ENCODE data around the gene TSTD1.
"Not testable (repeated sequence)": the region's sequence is repeated elsewhere in the genome, so short reads cannot be mapped to it uniquely, and the experiment has no call there.

The TSTD1 gene

DNA sequence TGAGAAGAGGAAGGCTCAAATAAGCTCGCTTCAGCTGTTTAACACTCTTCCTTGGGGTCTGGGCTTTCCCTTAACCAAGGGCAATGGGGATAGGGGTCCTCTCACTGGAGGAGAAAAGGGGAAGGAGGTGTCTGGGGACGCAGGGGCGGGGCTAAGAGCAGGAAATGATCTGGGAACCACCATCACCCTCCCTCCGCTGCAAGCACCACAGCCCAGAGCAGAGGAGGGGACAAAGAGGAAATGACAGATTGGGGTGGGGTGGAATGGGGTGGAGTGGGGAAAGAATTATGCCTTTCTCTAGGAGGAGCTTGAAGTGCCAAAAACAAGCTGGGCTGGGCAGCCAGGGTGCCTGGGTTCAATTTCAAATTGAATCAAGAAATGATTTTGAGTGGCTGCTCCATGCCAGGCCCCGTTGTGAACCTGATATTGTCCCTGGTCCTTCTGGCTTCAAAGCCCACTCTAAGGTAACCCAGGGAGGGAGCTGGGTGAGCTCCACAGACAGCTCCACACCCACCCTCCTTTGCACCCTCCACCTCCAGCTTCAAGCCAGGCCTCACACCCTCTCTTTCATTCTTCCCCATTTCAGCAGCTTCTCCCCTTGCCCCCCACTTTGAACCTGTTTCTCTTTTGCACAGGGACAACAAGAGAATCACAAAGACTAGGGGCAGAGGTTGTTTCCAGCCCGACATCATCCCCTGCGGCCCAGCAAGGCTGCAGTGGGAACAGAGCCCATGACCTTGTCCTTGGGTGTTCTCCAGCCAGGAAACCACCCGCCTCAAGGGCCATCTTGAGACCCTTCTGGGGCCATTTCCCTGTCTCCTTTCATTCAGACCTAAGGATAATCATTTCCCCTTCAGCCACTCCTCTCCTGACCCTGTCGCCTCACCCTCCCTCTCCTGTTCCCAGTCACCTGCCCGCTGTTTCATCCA lies 29.8 kb upstream of the TSTD1 start:
- H3K27me3 ChIP-seq (ENCODE audit: low read depth, low read length) = no peaks in the 10 kb centered on the region
- peak overlapping the region; percentile 99 for H3K9ac ChIP-seq (ENCODE audit: low read length)
- TF ChIP-seq EZH2phosphoT487 (IDR thresholded peaks at IDR 0.05; ENCODE audit: low read depth) = no peak
- TF ChIP-seq, protein P1, sequence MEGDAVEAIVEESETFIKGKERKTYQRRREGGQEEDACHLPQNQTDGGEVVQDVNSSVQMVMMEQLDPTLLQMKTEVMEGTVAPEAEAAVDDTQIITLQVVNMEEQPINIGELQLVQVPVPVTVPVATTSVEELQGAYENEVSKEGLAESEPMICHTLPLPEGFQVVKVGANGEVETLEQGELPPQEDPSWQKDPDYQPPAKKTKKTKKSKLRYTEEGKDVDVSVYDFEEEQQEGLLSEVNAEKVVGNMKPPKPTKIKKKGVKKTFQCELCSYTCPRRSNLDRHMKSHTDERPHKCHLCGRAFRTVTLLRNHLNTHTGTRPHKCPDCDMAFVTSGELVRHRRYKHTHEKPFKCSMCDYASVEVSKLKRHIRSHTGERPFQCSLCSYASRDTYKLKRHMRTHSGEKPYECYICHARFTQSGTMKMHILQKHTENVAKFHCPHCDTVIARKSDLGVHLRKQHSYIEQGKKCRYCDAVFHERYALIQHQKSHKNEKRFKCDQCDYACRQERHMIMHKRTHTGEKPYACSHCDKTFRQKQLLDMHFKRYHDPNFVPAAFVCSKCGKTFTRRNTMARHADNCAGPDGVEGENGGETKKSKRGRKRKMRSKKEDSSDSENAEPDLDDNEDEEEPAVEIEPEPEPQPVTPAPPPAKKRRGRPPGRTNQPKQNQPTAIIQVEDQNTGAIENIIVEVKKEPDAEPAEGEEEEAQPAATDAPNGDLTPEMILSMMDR (IDR thresholded peaks at IDR 0.05; ENCODE audit: low read depth, low read length) = no peak
- peaks cover 58% of the 10 kb centered on the region for H3K79me2 ChIP-seq (ENCODE audit: low read length)
- peaks cover 35% of the 10 kb centered on the region for H3K4me1 ChIP-seq (ENCODE audit: low read length)
- peak overlapping the region; percentile 90 for H3K4me3 ChIP-seq (ENCODE audit: low read length)
- H3K27ac ChIP-seq (ENCODE audit: low read length) = peak overlapping the region; percentile 89
- H3K9me3 ChIP-seq (ENCODE audit: insufficient read depth, low read length) = no peaks in the 10 kb centered on the region
- peaks cover 19% of the 10 kb centered on the region for H3K36me3 ChIP-seq (replicated peaks; ENCODE audit: low read depth, low read length)
- H3K4me2 ChIP-seq (ENCODE audit: low read length) = peak overlapping the region; percentile 88
- no peak overlapping the region for H2AFZ ChIP-seq (ENCODE audit: low read depth, low read length)
- peaks cover 31% of the 10 kb centered on the region for H4K20me1 ChIP-seq (ENCODE audit: insufficient read depth, low read length)

DNA sequence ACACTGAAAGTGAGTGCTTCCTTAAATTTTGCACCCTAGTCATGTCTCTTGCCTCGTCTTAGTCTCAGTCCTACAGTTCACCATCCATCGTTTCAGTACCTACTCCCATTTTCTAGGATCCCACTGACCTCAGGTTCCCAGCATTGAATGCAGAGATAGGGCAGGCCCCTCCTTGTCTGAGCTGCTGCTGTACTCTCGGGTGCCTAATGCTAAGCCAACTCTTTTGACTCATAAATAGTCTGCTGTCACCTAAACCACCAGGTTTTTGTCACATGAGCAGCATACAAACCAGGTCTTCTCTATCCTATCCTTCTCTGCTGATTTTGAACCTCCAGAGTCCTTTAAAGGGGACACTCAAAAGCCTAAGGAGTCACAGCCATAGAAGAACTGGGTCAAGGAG lies 27.9 kb upstream of the TSTD1 start:
- peaks cover 26% of the 10 kb centered on the region for H3K36me3 ChIP-seq (replicated peaks; ENCODE audit: low read depth, low read length)
- peaks cover 30% of the 10 kb centered on the region for H3K4me1 ChIP-seq (ENCODE audit: low read length)
- peaks cover 43% of the 10 kb centered on the region for H4K20me1 ChIP-seq (ENCODE audit: insufficient read depth, low read length)
- H2AFZ ChIP-seq (ENCODE audit: low read depth, low read length) = no peak overlapping the region
- no peaks in the 10 kb centered on the region for H3K9me3 ChIP-seq (ENCODE audit: insufficient read depth, low read length)
- no peak overlapping the region for H3K27ac ChIP-seq (ENCODE audit: low read length)
- TF ChIP-seq, protein P1 (IDR thresholded peaks at IDR 0.05; ENCODE audit: low read depth, low read length) = no peak
- H3K79me2 ChIP-seq (ENCODE audit: low read length) = peaks cover 72% of the 10 kb centered on the region
- H3K27me3 ChIP-seq (ENCODE audit: low read depth, low read length) = no peaks in the 10 kb centered on the region
- no peak overlapping the region for H3K4me3 ChIP-seq (ENCODE audit: low read length)
- H3K4me2 ChIP-seq (ENCODE audit: low read length) = peak overlapping the region; percentile 2; the same call in 1 of the 2 replicates
- no peak overlapping the region for H3K9ac ChIP-seq (ENCODE audit: low read length)

DNA sequence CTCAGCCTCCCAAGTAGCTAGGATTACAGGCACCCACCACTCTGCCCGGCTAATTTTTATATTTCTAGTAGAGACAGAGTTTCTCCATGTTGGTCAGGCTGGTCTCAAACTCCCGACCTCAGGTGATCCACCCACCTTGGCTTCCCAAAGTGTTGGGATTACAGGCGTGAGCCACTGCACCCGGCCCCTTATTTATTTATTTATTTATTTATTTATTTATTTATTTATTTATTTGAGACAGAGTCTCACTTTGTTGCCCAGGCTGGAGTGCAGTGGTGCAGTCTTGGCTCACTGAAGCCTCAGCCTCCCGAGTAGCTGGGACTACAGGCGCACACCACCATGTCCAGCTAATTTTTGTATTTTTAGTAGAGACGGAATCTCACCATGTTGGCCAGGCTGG lies 26.9 kb upstream of the TSTD1 start:
- H3K9me3 ChIP-seq (ENCODE audit: insufficient read depth, low read length); H3K9ac ChIP-seq (ENCODE audit: low read length); H3K27me3 ChIP-seq (ENCODE audit: low read depth, low read length); H3K4me3 ChIP-seq (ENCODE audit: low read length); H3K27ac ChIP-seq (ENCODE audit: low read length); H2AFZ ChIP-seq (ENCODE audit: low read depth, low read length); H3K4me2 ChIP-seq (ENCODE audit: low read length): not testable (repeated sequence)
- peaks cover 21% of the 10 kb centered on the region for H3K4me1 ChIP-seq (ENCODE audit: low read length)
- peaks cover 83% of the 10 kb centered on the region for H3K79me2 ChIP-seq (ENCODE audit: low read length)
- H3K36me3 ChIP-seq (replicated peaks; ENCODE audit: low read depth, low read length) = peaks cover 30% of the 10 kb centered on the region
- peaks cover 45% of the 10 kb centered on the region for H4K20me1 ChIP-seq (ENCODE audit: insufficient read depth, low read length)

DNA sequence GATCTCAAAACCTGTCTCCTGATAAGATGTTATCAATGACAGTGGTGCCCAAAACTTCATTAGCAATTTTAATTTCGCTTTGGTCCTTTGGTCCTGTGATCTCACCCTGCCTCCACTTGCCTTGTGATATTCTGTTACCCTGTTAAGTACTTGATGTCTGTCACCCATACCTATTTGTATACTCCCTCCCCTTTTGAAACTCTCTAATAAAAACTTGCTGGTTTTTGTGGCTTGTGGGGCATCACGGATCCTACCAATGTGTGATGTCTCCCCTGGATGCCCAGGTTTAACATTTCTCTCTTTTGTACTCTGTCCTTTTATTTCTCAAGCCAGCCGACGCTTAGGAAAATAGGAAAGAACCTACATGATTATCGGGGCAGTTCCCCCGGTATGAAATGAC lies 25.2 kb upstream of the TSTD1 start:
- Histone ChIP-seq H4K20me1 (ENCODE audit: insufficient read depth, low read length) (peaks cover 46% of the 10 kb centered on the region), H3K36me3 (replicated peaks; ENCODE audit: low read depth, low read length) (peaks cover 39% of the 10 kb centered on the region), H3K79me2 (ENCODE audit: low read length) (peaks cover 82% of the 10 kb centered on the region), H3K4me1 (ENCODE audit: low read length) (peaks cover 13% of the 10 kb centered on the region)
- H3K4me2 ChIP-seq (ENCODE audit: low read length); H3K9me3 ChIP-seq (ENCODE audit: insufficient read depth, low read length); H3K27ac ChIP-seq (ENCODE audit: low read length); H2AFZ ChIP-seq (ENCODE audit: low read depth, low read length); H3K4me3 ChIP-seq (ENCODE audit: low read length); H3K9ac ChIP-seq (ENCODE audit: low read length); H3K27me3 ChIP-seq (ENCODE audit: low read depth, low read length): not testable (repeated sequence)

DNA sequence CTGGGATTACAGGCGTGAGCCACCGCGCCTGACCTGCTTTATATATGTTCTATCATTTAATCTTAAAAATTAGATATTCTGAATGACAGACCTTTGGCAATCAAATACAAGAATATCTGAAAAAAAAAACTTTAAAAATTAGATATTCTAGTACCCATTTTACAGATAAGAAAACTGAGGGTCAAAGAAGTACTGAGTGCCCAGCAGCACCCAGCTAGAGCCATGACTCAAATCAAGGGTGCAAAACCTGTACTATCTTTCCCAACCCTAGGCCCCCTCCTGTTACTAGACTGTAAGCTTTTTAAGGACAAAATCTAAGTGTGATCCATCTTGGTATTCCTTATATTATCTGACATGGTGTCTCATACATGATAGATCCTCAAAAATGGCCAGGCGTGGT lies 22.7 kb upstream of the TSTD1 start:
- peaks cover 57% of the 10 kb centered on the region for H3K79me2 ChIP-seq (ENCODE audit: low read length)

More for the DNA sequence above, 22.7 kb upstream of the TSTD1 start:
- TF ChIP-seq, protein P1 (IDR thresholded peaks at IDR 0.05; ENCODE audit: low read depth, low read length) = no peak
- TF ChIP-seq EZH2phosphoT487 (IDR thresholded peaks at IDR 0.05; ENCODE audit: low read depth) = no peak
- Histone ChIP-seq H3K36me3 (replicated peaks; ENCODE audit: low read depth, low read length) (peaks cover 33% of the 10 kb centered on the region), H3K9me3 (ENCODE audit: insufficient read depth, low read length) (no peaks in the 10 kb centered on the region), H3K4me2 (ENCODE audit: low read length) (no peak overlapping the region), H3K27me3 (ENCODE audit: low read depth, low read length) (no peaks in the 10 kb centered on the region), H3K4me3 (ENCODE audit: low read length) (no peak overlapping the region), H3K27ac (ENCODE audit: low read length) (no peak overlapping the region), H2AFZ (ENCODE audit: low read depth, low read length) (no peak overlapping the region), H3K9ac (ENCODE audit: low read length) (no peak overlapping the region), H4K20me1 (ENCODE audit: insufficient read depth, low read length) (peaks cover 30% of the 10 kb centered on the region), H3K4me1 (ENCODE audit: low read length) (no peaks in the 10 kb centered on the region)

Measured in OCI-LY3 (cell line).